Cortex of kidney (tissue), 1 donor: ENCODE measurements around the gene TMEM131L.

Experiments used
- DNase-seq: peaks from one replicate; lab custom pipeline; 2025; lab: John Stamatoyannopoulos, UW

TMEM131L gene

DNA sequence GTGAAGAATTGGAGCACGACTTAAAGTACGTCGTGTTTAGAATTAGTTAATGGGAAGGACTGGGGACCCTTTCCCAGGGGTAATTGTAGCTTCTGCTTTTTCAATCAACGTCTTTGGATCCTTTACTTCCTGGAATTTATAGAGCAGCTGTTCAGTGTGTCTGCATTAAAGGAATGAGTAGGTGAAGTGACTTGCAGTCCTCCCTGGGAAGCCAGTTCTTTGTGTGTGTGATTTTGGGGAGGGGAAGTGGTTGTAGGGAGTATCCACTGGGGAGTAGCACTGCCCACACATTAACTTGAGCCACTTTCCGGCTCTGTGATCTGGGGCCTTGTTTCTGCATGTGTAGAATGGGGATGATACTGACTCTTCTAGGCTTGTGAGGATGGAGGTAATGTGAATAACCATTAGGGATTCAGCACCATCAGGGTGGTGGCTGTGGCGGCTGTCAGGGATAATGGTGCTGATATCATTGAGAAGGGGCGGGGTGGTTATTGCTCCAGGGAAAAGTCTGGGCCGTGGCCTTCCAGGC, 54.7 kb downstream of the TMEM131L start:
- DNase-seq = no peak

DNA sequence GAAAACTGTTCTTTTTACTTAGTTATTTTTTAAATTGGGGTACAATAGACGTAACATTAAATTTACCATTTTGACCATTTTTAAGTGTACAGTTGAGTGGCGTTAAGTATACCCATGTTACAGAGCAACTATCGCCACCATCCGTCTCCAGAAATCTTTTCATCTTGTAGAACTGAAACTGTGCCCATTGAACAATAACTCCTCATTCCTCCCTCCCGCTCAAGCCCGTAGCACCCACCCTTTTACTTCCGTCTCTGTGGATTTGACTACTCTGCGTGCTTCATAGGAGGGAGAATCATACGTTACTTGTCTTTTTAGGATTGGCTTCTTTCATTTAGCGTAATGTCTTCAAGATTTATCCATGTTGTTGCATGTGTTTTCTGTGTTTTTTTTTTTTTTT, 55.3 kb downstream of the TMEM131L start:
- DNase-seq = no peak

DNA sequence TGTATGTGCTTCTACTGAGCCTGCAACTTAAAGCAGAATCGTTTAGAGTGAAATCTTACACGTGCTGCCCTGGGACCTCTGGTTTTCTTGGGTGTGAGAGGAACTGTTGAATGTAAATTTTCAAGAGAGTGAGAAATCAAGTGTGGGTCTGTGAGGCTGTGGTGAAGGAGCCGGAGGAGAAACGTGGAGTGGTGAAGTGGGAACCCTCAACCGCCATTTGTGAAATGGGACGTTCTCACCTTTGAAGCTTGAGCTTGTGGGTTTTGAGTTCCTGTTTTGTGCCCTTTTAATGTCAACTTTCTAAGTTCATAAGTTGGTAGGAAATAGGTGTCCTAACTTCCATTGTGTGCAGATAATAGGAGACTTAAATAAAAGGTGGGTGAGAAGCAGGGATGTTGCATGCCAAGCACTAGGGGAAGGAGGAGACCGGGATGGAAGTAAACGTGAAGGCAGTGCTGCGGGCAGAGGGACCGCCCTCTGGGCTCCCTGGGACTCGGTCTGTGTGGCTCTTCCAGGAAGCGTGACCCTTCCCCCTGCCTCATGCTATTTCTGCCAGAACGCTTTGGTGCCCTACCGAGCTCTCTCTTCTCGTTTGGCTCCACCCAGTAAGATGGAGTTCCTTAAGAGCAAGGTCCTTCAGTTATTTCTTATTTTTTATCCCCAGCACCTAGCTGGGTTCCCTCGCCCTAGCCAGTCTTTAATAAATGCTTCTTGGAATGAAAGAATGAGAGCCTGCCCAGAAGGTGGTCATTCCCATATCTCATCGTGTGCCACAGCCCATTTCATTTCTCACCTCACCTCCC, 56.0 kb downstream of the TMEM131L start:
- no peak for DNase-seq

DNA sequence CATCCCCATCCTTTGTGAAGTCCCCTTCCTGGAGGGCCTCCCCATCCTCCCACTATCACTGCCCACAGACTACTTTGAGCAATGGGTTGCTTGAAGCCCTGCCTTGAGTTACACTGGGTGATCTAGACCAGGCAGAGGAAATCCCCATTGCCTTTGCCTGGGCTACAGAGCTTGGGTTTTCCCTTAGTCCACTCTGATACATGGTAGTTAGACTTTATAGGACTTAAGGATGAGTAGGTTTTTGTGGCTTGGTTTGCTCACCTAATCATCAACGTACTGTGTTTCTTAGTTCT, 56.6 kb downstream of the TMEM131L start:
- DNase-seq = no peak

DNA sequence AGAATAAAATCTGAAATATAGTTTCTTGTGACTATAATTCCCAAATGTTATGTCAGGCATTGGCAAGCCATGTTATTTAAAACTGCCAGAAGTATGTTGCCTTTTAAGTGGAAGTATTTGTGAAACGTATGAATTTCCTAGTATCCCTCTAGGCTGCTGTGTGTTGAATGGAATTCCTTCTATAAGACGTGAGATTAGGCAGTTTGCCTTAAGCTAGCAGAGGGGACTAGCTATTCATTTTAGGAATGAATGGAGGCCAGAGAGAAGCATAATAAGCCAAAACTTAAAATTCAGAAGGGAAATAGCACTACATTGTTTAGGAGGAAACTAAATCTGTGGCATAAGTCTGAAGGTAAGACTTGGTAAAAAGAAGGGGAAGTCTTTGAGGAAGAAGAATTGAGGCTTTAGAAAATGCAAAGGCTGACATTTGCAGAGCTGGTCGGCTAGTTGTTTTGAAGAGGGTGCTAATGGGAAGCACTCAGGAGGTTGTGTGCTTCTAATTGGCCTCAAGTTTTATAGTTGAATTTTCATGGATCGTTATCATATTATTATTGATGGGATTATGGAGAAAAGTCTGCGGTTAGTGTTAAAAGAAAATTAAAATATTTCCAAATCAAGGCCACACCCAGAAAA, 57.1 kb downstream of the TMEM131L start:
- no peak for DNase-seq

DNA sequence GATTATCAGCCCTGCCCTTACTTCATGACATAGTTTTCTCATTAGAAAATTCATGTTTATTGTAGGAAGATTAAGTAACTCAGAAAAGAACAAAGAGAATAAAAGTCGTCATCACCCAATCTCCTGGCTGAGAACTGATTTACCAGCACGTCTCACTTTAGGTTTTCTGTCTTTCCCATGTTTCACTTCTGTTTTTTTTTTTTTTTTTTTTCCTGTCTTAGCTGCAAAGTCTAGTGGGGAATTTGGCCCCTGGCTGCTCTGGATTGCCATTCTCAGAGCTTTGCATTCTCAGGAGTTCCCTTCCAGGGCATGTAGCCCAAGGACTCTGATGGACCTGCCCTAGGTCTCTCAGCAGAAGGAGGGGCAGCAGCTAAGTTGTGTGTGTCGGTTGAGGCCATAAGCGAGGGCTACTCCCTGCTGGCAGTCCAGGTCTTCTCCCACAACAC, 57.8 kb downstream of the TMEM131L start:
- no peak for DNase-seq

DNA sequence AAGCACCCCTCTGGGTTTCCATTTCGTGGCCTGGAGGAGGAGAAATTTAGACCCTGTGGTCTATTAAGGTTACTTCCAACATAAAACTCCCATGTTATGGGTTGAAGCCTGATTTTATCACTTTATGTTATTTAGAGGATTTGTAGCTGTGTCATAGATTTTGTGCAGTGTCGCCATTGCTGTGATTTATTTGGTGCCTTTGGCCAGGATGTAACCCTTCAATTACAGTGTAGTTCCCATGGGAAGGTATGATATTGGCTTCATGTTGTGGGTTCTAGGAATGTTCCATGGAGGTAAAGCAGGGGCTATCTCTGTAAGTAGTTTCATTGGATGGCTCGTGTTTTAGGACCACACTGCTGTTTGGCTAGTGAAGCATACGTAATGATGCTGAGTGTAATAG, 58.5 kb downstream of the TMEM131L start:
- DNase-seq = no peak

DNA sequence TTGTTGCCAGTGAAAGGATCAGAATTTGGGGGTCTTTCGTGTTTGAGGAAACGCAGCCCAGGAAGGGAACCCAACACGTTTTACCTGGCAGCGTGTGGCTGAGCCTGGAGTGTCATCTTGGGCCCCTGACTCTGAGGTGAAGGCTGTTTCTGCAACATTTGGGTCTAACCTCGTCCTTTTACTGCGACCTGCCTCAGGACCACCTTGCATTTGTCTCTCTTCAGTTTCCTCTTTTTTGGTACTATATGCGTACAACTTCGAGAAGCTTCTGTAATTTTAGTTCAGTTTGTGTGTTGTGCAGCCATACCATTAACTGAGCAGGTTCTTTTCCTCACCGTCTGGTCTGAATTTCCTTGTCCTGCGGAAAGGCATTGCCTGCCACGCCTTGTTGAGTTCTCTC, 61.5 kb downstream of the TMEM131L start:
- no peak for DNase-seq

DNA sequence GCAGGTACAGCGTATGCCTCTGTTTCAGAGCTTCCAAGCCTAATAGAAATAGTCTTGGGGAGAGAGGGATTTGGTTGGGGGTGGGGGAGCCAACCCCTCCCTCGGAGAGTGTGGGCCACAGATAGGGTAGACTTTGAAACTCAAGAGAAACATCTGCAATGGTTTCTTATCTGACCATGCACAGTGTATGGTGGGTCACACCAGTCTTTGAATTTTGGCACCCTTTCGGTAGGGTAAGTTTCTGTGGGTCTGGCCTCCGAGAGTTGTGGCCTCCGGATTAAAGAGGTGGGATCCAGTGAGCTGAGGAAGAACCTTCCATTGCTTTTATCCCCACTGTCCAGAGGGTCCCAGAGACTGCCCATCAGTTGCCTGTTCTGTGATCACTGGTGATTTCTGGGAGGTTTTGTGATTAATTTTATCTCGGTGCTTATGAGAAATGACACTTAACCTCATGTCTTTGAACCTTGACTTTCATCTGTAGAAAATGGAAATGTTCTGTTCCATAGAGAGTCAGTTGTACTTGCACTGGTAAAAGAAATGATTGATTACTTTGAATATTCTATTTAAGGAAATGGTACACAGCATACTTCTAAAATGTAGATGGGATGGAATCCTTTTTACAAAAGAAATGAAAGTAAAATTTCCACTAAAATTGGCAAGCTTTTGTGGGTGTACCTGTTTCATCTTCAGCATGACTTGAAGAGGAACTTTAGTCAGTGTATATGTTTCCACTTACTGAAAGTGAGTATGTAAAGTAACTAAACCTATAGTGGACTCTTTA, 62.7 kb downstream of the TMEM131L start:
- no peak for DNase-seq

DNA sequence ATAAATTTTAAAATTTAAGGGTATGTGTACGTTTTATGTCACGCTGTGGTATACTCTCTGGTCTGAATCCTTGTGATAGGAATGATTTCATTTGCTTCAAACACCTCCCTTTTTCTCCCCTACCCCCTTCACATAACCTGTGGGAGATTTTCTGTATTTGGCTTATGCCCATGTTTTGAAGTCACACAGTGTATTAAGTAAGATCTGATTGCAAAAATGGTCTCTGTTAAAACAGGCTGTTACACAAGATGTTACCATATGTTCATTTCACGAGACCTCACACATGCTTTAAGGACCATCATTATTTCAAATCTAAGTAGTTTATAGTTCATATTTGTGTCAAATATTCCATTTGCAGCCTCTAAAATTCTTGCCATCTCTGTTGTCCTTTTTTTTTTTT, 63.5 kb downstream of the TMEM131L start:
- no peak for DNase-seq

DNA sequence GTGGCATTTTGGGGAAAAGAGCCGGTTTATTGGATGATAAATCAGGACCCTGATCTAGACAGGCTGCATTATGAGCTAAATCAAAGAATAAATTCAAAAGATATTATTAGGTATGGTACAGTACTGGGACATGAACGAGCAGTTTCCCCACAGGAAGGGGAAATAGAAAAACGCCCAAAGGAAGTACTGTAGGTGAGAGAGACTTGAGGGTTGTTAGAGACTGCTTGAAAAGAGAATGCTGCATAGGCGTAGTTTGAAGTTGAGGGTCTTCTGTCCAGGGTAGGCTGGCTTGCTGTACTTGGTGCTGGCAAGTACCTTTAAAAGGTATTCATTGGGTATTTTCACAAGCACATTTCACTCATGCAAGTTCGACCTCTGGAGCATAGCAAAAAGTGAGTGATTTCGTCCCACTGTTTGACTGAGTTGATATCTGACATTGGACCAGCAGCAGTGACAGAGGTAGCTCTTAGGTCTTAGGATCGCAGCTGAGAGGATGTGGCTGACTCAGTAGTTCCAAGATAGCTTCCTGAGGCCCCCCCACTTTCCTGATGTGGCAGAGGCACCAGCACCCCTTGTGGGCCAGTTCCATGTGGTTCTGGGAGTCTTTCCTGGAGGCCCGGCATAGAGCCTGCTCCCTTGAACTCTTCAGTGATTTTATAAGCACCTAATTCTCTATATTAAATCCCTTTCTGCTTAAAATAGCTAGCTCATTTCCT, 64.3 kb downstream of the TMEM131L start:
- DNase-seq = no peak

DNA sequence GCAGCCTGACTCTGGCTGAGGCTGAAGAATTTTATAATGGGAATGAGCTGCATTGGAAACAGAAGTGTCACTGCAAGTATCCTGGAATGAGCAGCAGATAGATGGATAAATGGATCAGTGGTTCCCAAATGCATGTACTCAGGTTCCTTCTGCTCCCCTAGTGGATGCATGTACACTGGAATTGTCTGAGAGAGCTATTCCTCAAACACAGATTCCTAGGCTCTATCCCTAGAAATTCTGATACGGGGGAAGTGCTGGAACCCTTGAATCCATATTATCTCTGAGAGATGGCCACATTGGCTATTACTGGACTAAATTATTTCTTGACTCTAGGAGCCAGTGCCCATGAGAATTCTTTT, 64.8 kb downstream of the TMEM131L start:
- no peak for DNase-seq

DNA sequence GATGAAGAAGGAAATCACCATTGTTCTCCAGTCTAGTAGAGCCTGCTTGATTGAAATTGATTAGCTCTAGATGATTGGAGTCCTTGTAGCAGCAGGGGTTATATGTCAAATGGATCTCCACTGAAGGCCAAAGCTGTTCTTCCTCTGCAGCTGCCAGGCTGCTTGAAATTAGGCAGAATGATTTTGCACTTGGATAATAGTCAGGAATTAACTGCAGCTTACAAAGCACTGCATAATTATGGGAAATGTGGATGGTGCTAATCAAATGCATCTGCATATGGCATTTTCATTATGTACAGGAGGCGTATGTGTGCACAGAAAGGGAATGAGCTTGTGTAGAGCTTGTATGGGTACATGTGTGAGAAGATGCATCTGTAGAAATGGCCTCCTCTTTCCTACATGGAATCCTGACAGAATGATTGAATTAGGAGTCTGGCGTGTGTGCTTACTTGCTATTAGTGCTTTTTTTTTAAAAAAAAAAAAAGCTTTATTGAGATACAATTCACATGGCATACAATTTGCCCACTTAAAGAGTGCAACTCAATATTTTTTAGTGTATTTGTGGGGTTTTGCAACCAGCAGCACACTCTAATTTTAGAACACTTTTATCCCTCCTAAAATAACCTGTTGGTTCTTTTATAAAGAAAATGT, 65.9 kb downstream of the TMEM131L start:
- DNase-seq = no peak

DNA sequence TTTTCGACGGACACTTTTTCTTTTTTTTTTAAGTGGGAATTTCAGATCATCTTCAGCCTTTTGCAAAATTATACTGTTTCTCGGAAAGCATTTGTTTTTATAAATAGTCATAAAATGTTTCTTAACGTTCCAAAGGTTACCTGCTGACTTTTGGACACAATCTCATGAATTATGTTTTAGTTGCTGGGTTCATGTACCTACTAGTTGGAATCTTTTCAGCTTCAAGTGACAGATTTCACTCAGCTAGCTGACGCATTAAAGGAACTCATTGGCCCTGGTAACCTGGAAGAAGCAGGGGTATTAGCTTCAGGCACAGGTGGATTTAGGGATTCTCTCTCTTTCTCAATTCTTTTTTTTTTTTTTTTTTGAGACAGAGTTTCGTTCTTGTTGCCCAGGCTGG, 66.5 kb downstream of the TMEM131L start:
- no peak for DNase-seq

DNA sequence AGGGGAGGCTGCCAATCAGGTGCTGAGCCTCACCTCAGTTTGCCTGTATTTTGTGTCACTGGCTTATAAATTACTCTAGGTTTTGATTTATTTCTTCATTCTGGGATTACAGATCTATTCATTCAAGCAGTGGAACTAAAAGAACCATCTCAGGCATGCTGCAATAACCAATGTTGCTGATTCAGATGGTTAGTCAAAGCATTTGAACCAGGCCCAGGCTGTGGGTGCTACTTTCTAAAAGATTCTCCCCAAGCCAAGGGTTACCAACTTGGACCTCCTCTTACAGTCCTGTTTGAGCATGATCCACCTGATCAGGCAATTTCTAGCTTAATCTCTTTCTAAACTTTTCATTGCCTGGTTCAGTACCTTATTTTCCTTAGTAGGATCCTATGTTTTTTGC, 67.2 kb downstream of the TMEM131L start:
- no peak for DNase-seq

DNA sequence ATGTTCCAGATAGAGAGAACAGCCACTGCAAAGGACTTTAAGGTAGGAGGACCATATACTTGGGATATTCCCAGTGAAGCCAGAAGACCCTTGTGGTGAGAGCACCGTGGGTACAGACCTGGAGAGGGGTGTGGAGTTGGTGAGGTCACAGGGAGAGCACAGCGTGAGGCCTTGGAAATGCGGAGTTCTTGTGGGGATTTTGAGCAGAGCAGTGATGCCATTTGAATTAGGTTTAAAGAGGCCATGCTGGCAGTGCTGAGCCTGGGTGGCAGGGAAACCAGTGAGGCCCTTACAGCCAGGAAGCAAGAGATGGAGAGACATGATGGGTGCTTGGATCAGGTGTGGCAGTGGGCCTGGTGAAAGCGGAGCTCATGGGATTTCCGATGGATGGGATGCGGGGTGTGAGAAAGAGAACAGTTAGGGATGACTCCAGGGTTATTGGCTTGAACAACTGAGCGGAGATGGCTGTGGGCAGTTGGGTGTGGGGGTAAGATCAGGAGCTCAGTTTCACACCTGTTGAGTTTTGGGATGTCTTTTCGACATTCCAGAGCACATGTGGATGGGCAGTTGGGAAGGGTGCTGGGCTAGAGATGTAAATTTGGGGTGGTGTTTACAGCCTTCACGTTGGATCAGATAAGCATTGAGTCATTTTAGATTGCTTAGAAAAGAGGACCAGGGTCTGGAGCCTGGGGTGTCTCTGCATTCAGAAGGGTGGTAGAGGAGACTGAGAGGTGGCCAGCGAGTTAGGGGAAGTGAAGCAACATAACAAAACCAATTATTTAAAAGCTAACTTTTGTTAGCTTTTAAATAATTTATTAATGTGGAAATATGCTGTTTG, 68.9 kb downstream of the TMEM131L start:
- no peak for DNase-seq

DNA sequence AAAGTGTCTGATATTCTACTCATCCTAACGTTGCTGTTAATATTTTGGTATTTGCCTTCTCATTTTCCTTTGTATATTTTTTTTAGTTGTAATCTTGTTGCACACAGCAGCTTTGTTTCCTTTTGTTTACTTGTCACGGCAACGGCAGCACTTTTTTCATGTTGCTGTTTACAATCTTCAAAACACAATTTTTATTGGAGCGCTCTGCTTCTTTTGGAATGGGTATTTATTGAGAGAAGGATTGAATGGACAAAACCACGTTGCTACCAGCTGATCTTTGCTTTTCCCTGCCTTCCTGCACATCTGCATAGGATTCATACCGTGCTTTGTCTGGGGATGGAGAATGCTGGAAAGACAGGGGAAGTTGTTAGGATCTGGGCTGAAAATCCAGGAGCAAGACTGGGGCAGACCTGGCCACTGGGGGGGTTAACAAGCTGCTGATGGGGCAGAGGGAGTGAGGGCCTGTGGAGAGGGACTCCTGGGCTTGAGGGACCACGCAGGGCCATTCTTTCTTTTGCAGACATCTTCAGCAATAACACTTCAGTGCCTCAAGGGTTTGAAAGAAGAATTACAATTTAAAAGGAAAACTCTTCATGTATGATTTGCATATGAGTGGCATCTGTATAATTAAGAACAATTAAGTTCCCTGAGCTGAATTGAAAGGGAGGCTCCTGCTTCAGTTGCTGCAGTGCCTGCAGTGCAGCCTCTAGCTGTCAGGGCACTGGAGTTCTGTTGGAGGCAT, 69.8 kb downstream of the TMEM131L start:
- DNase-seq = no peak

DNA sequence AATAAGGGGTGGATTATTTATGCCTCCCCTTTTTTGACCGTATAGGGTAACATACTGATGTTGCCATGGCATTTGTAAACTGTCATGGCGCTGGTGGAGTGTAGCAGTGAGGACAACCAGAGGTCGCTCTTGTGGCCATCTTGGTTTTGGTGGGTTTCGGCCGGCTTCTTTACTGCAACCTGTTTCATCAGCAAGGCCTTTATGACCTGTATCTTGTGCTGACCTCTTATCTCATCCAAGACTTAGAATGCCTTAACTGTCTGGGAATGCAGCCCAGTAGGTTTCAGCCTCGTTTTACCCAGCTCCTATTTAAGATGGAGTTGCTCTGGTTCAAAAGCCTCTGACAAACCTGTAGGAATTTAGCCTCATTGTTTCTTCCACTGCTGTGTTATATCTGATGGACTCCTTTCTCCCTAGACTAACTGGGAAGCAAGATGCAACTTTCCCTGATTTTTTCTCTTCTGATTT, 71.4 kb downstream of the TMEM131L start:
- no peak for DNase-seq

DNA sequence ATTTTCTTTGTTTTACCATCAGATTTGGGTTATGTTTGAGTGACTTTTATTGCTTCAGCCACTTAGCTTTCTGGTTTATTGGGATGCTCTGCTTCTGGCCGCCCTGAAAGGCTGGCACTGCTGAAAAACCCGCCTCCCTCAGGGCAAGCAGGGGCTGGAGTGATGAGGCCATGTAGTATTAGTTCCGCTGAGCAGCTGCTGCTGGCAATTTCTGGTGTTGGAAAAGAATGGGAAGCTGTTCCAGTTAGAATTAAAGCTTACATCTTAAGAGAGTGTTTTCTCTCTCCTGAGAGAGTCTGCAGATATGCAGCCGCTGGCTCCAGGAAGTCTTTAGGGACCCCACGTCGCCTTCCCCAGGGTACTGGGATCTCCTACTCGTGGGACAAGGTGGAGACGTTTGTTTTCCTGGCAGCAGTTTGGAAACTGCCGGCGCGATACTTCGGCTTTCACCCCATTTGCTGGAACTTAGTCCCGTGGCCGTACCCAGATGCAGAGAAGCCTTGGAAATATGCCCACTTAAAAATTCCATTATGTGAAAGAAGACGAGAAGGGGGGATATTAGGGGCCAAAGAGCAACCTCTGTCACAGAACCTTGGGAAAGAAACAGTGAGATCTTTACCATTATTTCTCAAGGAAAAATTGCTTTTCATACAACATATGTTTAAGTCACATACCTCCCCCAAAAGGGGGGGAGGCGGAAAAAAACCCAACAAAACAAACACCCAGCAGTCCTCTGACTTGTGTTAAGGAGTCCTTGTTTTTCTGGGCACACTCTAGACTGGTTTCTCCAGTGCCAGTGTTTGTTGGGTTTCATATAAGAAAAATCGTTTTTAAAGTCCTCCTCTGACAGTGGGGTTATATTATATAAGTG, 72.6 kb downstream of the TMEM131L start:
- no peak for DNase-seq
